IPS DF 19.7 (cell line): ENCODE results near the gene PAPOLG.
"Not testable (repeated sequence)": the region's sequence is repeated elsewhere in the genome, so short reads cannot be mapped to it uniquely, and the experiment has no call there.

Source experiments
- DNase-seq: peaks from one replicate; pipeline ENCODE4 v3.0.0-alpha.2; 2013; ENCODE audit warnings: low read depth, low spot score

The PAPOLG gene

DNA sequence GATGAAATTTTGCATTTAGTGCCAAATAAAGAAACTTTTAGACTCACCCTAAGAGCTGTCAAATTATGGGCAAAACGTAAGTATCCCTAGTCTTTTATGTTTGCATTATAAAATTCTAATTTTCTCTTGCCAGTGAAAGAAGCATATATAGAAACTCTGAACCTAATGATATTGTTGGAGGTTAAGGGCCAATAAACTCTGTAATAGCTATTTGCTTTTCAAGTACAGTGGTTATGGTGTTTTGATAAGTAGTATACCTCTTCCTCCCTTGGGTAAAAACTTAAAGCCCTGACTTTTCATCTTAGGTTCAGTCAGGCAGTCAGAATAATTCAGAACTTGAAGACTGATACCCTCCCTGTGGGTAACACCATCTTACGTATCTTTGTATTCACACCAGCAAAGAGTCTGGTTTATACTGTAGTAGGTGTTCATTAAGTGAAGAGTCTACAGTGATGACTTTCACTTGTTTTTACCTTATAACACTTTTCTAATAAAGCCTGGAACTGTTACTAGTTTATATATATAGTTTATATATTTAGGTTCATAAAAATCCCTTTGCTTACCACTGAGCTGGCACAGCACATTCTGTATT lies 19.1 kb downstream of the PAPOLG start:
- DNase-seq = no peak

- no peak for DNase-seq
Measured at GRCh38 chr2:60778352-60778751, 22.3 kb downstream of the PAPOLG start.

- DNase-seq = no peak
Measured at GRCh38 chr2:60779426-60779825, 23.4 kb downstream of the PAPOLG start.

DNA sequence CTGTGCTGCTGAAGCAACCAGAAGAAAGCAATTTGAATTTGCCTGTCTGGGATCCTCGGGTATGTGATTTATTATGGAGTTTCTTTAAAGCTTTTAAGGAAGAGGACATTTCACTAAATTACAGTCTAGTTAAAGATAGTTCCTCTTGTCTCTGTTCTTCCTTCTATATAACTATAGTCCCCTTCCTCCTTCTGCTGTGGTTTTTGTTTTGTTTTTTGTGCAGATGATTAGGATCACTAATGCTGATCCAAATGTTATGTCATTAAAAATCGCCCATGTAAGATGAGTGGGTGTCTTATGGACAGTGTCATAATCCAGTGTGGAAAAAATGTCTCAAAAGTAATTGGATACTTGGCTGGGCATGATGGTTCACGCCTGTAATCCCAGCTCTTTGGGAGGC lies 24.7 kb downstream of the PAPOLG start:
- DNase-seq = no peak

DNA sequence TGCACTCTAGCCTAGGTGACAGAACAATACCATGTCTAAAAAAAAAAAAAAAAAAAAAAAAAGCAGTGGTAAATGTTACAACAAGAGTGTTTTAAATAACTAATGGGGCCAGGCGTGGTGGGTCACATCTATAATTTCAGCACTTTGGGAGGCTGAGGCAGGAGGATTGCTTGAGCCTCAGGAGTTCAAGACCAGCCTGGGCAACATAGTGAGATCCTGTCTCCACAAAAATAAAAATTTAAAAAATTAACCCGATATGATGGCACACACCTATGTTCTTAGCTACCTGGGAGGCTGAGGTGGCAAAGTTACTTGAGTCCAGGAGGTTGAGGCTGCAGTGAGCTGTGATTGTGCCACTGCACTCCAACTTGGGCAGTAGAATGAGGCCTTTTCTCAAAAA lies 37.1 kb downstream of the PAPOLG start:
- DNase-seq = no peak

DNA sequence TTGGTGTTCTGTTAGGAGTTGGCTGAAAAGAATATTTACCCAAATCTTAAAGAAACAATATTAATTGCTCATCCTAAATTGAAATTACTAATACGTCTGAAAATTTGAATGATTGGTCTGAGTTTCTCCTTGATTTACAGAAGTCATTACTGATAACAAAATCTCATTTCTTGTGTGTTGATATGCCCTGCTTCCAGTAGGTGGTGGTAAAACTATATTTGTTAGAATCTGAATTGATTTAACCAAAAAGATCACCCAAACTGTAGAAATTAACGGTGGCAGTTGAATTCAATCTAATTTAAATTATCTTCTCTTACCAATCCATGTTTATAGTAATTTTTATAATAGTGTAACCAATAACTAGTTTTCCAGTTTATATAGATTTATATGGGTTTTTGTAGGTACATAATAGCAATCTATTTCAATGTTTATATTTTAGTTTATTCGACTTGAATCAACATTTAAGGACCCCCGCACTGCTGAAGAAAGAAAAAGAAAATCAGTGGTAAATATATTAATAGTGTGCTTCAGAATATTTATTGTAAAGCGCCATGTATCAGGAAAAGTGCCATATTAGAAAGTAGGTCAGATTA lies 38.3 kb downstream of the PAPOLG start:
- no peak for DNase-seq

DNA sequence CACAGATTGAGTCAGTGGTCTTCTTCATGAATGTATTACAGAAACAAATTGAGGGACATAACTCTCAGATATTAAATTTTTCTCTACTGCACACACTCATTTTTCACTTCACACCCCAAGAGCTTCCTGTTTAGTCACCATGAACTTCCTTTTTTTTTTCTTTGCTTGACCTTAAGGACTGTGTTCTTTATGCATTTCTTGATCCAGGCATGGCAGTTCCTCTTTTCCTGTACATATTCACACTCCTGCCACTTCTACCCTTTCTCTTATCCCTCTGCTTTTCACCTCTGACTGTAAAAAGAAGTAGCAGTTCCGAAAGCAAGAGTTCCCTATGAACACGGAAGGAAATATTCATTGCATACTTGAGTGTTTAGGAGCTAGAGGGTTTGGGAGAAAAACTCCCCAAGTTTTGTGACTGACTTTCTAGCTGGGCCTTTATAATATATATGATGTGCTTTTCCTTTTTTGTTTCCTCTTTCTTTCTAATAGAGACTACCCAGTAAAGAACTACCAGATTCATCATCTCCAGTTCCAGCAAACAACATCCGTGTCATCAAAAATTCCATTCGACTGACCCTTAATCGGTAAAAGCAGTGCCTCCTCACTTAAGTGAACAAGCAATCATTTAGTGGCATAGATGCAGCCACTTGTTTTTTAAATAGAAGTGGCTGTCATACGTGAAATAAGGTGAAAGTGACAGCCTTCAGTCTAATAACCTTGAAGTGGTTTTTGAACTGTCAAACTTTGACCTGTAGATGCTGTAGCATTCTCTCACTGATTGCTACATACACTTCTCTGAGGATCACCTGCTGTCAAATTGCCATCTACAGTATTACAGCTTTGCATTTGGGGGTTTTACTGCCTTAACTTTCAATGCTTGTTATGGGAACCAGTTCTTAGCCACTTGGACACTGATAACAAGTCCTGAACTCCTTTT lies 40.8 kb downstream of the PAPOLG start:
- DNase-seq = no peak

DNA sequence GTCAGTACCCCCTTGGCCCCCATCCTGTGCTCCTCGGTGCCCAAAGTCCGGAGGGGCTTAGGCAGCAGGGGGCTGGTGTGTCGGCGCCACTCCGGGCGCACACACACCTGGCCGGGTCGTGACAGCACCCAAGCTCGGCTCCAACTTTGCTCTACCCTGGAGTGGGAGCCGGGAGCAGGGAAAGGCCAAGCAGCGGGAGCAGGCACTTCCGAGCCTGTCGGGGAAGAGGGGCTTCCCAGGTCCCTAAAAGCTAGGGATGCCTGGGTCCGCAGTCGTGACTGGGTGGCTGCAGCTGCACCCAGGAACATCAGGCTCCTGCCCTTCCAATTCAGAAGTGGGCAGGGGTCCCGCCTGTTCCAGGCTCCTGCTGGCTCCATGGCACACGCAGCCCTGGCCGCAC lies 48.4 kb downstream of the PAPOLG start:
- DNase-seq = no peak

GRCh38 chr2:60806595-60806987 lies 50.5 kb downstream of the PAPOLG start:
- no peak for DNase-seq

DNA sequence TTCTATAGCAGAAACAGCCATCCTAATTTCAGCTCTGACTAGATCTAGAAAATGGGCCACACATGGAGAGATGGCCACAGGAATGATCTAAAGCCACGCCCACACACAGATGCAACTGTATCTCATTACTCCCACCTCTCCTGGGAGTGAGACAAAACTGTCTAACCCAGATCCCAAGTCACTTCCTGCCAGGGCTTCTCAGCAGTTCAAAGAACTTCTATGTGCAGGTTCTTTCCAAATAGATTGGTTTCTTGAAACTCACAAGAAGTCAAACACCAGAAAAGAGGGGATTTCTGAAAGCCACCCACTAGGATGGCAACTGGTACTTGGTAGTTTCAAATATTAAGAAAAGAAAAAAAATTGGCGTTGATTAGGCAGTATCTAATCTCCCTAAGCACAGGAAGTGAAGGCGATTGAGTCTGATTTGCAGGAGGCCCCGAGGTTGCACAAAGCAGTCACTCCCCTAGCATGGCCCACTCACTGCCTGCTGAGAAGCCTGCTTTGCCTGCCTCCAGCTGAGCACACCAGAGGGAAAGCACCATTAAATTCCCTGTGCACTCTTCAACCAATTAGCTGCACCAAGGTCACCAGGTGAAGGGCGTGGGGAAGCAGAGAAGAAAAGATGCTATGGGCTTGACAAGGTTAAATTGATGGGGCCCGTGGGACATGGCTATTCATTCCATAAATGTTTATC lies 51.1 kb downstream of the PAPOLG start:
- no peak for DNase-seq

DNA sequence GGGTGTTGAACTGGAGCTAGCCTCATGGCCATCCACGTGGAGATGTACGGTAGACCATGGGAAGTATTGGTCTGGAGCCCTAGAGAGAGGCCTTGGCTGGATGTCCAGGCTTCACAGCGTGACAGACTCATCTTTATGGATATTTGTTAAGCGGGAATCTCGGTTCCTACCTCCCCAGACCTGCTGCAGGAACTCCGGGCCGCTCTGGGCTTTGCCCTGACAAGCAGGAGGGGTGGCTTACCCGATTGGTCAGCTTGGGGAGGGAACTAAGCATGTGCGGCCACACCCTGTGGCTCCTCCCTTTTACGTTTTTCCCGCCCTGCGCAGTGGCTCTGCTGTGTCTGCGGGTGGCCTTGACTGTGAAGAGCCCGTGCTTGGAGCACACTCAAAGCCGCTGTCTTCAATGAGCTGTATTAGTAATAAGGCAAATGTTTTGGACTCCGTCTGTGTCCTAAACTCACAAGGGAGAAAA lies 52.3 kb downstream of the PAPOLG start:
- DNase-seq = peak; percentile 12

- no peak for DNase-seq
Measured at GRCh38 chr2:60811491-60812375, 55.7 kb downstream of the PAPOLG start.

GRCh38 chr2:60817191-60817590 lies 61.1 kb downstream of the PAPOLG start:
- DNase-seq = not testable (repeated sequence)

GRCh38 chr2:60818272-60818671 lies 62.2 kb downstream of the PAPOLG start:
- no peak for DNase-seq

DNA sequence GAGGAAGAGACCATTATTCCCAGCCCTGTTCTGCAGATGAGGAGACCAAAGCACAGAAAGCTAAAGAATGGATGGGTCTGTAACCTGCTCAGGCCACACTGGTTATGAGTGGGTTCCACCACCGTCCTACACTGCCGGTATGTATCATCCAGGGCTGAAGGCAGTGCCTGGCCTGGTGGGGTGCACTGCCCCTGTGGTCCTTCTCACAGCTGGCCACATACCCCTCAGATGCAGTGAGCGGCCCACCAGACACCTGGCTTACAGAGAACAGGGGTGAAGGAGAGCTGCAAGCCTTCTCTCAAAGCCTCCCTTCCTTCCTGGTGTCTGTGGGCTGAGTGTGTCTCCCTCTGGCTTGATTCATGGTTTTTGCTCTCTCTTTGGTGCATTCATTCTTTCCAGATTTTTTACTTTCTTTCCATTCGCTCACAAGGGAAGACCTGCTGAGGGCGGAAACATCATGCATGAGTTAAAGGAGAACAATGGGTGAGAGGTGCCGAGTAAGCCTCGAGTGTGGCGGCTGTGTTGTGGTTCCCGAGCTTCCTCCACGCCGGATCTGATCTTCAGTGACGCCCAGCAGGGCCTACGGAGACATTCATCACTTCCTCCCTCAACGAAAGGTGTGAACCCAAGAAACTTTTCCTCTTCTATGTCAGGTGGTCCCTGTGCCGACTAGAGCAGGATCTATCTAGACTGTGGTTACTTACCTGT lies 63.2 kb downstream of the PAPOLG start:
- no peak for DNase-seq

GRCh38 chr2:60819936-60820335 lies 63.9 kb downstream of the PAPOLG start:
- DNase-seq = no peak

- DNase-seq = no peak
Measured at GRCh38 chr2:60820416-60821132, 64.5 kb downstream of the PAPOLG start.

DNA sequence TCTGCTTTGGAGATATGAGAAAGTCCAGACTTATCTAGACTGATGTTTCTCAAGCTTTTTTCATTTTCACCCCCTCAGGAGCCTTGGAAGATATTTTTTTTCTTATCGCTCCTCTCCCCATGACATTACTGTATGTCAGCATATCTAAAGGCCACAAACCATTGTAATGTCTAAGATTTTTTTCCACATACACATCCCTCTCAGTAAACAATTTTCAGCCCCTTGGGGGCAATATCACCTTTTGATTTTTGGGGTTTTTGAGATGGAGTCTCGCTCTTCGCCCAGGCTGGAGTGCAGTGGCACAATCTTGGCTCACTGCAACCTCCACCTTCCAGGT lies 65.0 kb downstream of the PAPOLG start:
- DNase-seq = no peak

- DNase-seq = no peak
Measured at GRCh38 chr2:60821587-60822302, 65.7 kb downstream of the PAPOLG start.
